GM12874 (cell line): ENCODE results near the gene R3HDM1.

Source experiments
- TF ChIP-seq, protein P1 (sequence below): IDR thresholded peaks from 2 replicates; pipeline ENCODE4 v1.5.1; 2011; ENCODE audit warnings: low read depth, mild to moderate bottlenecking, control low read depth, low read length, moderate library complexity; ENCODE audit not compliant: insufficient read depth

R3HDM1 gene

DNA sequence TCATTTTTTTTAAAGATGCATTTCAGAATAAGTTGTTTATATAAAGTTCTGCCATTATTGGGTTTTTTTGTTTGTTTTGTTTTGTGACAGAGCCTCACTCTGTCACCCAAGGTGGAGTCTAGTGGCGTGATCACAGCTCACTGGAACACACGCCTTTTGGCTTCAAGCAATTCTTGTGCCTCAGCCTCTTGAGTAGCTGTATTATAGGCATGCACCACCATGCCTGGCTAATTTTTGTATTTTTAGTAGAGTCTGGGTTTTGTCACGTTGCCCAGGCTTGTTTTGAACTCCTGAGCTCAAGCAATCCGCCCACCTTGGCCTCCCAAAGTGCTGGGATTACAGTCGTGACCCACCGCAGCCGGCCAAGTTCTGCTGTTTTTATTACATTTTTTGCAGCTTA, 72.3 kb downstream of the R3HDM1 start:
- TF ChIP-seq, protein P1, sequence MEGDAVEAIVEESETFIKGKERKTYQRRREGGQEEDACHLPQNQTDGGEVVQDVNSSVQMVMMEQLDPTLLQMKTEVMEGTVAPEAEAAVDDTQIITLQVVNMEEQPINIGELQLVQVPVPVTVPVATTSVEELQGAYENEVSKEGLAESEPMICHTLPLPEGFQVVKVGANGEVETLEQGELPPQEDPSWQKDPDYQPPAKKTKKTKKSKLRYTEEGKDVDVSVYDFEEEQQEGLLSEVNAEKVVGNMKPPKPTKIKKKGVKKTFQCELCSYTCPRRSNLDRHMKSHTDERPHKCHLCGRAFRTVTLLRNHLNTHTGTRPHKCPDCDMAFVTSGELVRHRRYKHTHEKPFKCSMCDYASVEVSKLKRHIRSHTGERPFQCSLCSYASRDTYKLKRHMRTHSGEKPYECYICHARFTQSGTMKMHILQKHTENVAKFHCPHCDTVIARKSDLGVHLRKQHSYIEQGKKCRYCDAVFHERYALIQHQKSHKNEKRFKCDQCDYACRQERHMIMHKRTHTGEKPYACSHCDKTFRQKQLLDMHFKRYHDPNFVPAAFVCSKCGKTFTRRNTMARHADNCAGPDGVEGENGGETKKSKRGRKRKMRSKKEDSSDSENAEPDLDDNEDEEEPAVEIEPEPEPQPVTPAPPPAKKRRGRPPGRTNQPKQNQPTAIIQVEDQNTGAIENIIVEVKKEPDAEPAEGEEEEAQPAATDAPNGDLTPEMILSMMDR, result no peak

DNA sequence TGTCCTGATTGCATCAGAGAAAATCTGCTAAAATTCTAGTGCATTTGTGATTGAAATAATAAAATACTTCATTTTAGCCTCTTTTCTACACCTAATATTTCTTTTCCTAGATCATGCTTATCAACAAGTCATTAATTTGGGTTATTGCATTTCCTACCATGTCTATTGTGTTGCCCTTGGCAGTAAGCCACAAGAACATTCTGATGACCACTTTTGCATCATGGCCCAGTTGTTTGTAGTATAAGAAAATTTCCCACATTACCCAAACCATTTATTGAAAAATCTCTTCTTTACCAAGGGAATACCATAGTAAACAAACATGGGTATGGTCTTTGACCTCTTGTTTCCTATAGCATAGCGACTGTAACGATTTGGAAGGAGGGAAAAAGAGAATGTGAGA, 76.3 kb downstream of the R3HDM1 start:
- TF ChIP-seq, protein P1, result no peak

DNA sequence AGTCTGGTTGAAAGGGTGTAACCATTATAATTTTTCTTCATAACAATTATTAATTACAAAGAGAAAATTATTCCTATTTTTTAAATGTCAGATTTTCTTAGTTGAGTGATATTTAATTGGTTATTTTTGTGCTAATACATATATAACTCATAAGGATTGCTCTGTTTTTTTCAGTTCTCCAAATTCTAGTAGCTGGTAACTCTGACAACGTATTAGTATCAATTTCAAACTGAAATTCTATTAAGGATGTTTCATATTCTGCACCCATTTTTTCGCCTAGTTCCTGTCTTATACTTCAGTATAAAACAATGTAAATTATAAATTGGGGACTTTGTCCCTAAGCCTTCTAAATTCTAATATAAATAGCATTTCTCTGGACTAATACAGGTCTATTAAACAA, 81.0 kb downstream of the R3HDM1 start:
- TF ChIP-seq, protein P1, result no peak

DNA sequence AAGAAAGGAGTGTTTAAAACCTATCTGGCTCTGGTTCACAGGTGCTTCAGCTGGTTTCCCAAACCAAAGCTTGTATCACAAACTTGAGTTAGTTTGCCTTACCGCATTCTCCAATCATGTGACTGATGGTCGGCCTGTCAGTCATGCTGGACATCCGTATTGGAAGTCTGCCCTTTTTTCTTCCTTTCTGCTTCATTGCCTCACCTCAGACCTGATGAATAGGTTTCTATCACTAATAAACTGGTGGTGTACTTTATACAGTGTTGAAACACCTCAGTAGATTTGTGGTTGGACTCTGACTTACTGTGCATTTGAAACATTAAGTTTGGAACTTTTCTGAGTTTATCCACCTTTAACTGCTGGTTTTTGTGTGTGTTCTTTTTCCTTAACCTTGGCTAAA, 84.1 kb downstream of the R3HDM1 start:
- TF ChIP-seq, protein P1, result no peak

DNA sequence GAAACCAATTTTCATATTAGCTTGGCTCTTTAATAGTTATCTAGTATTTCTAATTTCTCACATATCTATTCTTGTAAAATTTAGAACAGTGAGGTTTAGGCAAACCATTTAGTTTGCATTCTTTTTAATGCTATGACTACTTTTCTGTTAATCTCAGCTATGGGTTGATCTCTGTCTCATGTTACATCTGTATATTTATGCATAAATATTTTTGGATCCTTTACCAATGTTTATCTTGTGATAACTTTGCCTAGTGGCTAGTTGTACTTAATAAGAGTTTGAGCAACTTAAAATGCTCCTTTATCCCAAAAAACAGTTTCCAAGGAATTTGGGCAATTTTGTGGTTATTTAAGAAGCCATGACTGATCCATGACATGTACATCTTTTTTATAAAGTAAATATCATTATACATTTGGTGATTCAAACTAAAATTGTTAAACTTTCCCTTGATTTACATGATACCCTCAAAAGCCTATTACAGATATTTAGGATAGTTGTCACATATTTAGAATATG, 86.3 kb downstream of the R3HDM1 start:
- TF ChIP-seq, protein P1, result no peak

DNA sequence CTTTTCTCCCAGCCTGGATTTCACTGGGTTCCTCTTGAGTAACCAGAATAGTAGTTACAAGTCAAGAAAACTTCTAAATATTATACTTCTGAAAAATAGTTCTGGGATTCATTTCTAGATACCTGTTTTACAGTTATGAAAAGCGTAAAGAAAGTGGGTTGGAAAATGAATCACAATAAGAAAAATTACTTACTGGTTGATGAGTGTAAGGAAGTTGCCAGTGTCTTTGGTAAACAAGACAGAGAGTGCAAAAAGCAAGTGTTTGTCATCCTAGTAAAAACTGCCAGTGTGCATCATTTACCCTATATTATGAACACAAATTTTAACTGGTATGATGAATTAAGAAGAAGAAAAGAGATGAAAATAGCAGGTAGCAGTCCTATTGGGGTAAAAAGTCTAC, 88.9 kb downstream of the R3HDM1 start:
- TF ChIP-seq, protein P1, result no peak

DNA sequence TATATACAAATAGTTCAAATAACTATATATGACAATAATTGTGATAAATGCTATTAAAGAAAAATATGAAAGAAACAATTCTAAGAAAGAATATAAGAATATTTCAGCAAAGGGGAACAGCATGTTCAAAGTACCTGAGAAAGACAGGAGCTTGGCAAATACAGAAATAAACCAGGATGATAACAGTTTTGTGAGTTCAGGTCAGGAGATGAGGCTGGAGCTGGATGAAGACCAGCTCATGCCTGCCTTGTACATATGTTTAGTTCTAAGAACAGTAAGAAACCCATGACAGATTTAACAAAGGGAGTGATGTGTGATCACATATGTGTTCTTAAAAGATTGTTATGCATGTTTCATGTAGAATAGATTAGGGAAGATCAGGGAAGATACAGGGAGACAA, 98.2 kb downstream of the R3HDM1 start:
- TF ChIP-seq, protein P1, result no peak
